GM21526 (cell line): ENCODE data around the gene COLEC12.
A peak's percentile ranks its signal among the peaks of the same experiment; 100 is the strongest.

Experiments
- ATAC-seq: cut with Tn5 transposase; IDR thresholded peaks from one replicate; pipeline ENCODE4 v1.9.1; 2021; ENCODE audit warnings: moderate library complexity; ENCODE audit not compliant: unreplicated experiment, low FRiP score

The COLEC12 gene

GRCh38 chr18:506801-507200 lies 6.3 kb upstream of the COLEC12 start:
- no peak for ATAC-seq

- no peak for ATAC-seq
Measured at GRCh38 chr18:506264-506663, 5.8 kb upstream of the COLEC12 start.

GRCh38 chr18:505483-506122 lies 5.1 kb upstream of the COLEC12 start:
- ATAC-seq, result peak; percentile 90

- no peak for ATAC-seq
Measured at GRCh38 chr18:501406-501714, 859 bp upstream of the COLEC12 start.

DNA sequence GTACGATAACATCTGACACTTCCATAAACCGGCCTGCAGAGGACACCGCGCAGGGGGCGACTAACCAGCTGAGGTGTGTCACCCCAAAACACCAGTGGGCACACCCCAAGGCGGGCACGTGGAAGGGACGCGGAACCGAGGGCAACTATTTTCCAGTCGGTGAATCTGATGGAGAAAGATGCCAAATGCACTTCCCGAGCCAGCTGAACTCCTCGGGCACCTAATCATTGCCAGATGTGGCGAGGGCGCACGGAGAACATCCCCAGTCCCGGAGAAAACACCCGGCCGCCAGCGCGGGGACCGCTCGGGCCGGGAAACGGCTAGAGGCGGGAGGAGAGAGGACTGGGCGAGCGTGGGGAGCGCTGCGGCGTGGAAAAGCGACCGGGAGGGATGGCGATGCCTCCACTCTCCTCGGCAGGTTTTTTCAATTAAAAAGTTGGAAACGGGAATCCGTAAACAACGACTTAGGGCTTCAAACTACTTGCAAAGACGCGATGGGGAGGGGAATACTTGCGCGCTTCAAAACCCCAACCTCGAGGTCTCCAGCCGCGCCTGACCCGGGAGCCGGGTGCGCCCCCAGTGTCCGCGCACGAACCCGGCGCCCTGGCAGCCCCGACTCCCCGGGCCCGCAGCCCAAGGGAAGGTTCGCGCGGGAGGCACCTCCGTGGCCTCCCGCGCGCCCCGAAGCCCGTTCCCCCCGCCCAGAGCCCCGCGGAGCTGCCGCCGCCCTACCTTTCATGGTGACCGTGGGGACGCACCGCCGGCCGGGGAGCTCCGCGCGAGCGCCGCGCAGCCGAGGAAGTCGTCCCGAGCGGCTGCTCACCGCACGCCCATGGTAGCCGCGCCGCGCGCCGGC lies 497 bp downstream of the COLEC12 start:
- ATAC-seq, result no peak

DNA sequence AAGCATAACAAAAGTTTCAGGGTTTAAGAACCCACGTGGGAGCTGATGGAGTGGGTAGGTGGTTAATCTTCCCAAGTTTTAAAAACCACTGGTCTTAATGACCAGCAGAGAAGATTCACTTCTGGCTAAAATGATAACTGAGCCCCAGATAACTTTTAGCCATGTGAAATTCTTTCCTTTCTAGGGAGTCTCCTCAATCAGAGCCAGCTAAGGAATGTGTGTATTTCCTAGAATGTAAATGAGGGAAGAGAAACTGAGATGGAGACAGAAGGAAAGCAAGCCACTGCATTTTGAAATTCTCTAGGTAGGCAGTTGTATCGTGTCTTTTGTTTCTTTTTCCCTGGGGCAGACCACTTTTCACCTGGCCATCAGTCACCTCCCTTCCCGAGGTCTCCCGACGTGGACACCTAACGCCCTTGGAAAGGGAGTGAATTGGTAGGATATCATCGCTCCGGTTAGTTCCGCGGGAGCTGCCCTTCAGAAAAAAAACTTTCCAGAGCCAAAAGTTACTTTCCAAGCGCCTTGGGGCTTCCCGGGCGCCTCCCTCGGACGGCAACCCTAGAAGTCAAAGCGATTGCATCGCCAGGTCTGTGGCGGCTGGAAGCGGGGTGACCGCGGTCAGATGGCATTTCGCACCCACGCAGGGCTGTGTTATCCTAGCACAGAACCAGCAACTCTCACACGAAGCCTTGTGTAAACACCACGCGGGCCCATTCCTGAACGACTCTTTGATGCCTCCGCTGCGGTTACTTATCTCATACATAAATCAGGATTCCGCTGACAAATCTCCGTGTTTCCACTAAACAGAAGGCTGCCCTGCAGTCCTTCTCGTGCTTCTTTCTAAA lies 1.3 kb downstream of the COLEC12 start:
- no peak for ATAC-seq

DNA sequence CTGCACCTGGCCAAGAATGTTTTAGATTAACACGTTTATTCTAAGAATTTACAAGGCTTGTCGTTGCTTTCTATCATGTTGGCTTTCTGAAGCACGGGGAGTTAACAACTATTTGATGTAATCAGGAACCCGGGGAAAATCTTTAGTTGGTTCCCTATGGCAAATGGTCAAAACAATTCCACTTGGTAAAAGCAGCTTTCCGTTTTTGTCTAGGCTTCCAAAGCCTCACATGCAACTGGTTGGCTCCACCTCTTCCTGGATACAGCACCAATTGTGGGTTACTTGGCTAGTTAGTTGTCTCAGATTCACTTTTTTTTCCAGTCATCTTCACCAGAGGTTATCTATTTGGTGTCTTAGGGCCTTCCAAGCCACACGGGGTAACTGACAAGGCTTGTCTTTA lies 2.8 kb downstream of the COLEC12 start:
- ATAC-seq, result no peak

GRCh38 chr18:495452-495851 lies 5.0 kb downstream of the COLEC12 start:
- no peak for ATAC-seq

DNA sequence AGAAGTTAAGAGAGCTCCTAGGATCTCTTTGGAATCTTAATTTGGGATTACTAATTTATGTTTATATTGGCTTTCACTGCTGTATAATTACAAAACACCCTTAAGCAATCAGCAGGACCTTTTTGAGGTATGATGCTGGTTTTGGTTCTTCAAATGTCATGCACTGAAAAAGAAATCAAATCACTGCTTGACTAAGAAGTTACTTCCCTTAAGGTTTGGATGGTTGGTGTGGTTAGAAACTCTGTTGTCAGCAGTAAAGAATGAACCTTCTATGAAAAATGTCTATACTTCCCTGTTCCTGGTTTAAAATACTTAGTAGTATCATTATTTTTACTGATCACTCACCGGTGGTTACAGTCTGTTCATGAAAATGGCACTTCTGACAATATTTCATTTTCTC lies 5.5 kb downstream of the COLEC12 start:
- ATAC-seq, result no peak

DNA sequence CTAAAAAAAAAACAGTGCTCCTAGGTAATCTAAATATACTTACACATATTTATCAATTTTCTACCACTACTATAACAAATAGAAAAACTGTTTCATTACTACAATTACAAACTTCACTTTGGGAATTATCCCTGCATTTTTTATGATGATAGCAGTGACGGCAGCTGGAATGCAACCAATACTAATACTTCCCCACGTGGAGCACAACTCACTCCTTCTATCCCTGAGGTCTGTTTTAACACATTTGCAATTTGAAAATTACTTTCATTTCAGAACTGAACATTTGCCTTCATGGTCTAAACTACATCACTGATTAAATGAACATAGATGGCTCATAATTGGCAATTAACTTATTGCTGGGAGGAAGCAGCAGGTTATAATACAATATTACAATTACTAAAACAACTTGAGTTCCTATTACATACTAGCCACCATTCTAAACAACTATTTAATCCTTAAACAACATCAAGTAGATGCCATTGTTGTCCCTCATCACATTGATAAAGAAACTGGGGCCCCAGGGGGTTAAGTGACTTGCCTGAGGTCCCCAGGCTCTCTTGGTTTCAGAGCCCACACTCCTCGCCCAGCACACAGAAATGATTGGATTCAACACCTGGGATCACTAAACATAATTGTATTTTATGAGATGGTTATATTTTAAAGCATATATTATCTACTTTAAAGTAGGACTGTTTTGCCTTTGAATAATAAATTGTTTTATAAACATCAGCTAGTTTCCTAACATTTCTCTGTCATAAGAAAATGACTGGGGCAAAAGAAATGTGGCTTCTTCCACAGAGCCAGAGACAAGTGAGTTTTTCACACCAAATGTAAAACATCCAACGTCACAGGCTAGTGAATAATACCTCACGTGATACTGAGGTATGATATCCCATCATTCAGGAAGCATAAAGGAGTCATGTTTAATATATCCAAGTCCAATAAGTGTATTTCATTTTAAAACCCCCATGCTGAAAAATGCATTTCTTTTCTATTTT lies 6.2 kb downstream of the COLEC12 start:
- ATAC-seq, result no peak

DNA sequence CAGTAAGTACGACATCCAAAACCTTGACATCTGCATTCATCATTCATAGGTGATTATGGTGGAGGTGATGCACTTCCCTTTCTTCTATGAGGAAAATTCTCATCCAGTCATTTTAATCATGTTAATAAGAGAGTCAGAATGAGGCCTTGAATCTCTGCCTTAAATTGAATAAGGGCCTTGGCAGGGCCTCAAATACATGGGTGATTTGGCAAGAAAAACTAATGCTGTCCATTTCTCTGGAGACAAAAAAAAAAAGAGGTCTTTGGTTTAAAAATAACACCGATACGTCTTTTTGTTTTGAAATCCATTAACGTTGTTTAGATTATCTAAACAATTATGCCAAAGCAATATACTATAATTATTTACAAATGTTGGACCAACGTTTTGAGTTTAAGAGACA lies 8.1 kb downstream of the COLEC12 start:
- ATAC-seq, result no peak

DNA sequence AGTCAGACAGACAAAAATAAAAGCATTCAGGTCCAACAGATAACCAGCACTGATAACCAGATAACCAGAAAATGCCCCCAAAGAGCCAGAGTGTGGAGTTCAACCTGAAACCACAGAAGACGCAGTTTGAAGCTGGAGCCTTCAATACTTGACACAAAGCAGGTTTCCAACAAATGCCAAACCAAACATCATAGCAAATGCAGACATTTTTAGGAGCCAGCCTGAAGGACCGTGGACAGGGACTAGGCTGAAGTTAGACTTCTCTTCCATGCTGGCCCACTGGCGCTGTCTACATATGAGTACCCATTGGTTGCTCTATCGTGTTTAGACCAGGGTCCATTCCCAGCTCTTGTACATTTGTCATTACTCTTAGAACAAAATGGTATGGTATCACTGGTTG lies 9.9 kb downstream of the COLEC12 start:
- ATAC-seq, result no peak

DNA sequence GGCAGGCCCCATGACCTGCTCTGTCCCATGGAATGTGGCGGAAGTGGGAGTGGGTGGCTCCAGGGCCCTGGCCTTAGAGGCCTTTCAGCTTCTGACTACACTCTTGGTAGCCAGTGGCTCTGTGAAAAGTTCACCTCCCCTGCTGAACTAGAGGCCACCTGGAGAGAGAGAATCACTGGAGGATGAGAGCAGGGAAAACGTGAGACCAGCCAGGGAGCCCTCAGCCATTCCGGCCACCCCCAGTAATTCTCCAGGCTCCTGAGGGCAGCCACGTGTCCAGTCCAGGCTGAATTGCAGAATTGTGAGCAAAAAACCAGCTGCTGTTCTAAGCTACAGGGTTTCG lies 10.5 kb downstream of the COLEC12 start:
- ATAC-seq, result no peak

DNA sequence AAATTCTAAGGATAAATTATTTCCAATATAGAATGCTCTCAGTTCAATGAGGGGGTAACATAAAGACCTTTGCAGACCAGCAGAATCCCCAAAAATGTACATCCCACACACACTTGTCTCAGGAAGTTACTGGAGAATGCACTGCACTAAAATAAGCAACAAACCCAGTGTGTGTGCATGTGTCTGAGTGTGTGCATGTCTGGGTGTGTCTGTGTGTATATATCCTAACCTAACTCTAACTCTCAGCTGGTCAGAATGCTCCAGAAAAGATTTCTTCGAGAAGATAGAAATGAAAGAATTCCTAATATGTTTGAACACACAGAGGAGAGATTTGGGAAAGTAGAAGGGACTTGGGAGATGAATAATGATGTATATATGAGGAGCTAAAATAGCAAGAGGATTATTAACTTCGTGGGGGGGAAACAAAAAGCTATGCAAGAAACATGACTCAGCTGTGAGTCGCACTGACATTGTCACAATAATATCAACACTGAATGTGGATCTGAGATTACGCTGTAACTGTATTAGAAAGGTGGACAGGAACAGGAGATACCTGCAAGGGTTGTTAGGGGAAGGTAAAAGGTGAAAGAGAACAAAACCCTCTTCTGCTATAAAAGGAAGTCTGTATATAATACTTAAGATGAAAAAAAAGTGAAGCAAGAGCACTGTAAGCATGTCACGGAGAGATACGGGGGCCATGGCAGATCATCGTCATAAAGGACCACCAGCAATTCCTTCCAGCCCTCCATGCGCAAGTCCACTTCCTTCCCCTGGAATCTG lies 11.1 kb downstream of the COLEC12 start:
- no peak for ATAC-seq

GRCh38 chr18:486929-487740 lies 13.4 kb downstream of the COLEC12 start:
- ATAC-seq, result no peak

GRCh38 chr18:484749-485464 lies 15.6 kb downstream of the COLEC12 start:
- ATAC-seq, result no peak

DNA sequence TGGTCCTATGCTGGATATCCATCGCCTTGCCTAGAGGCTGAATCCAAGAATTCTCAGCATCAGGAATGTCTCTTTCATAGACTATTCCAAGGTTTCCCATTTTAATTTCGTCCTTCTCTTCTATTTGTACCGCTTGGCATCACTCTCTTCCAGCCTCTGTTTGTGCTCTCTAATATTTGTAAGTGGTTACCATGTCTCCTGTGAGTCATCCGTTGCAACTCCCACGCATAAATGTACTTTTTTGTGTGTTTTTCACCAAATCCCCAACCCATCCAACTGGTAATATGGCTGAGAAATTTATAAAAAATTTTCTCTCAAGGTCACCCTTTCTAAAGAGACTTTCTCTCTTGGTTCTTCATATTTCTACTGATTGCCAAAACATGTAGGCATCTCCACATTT lies 21.8 kb downstream of the COLEC12 start:
- ATAC-seq, result no peak

DNA sequence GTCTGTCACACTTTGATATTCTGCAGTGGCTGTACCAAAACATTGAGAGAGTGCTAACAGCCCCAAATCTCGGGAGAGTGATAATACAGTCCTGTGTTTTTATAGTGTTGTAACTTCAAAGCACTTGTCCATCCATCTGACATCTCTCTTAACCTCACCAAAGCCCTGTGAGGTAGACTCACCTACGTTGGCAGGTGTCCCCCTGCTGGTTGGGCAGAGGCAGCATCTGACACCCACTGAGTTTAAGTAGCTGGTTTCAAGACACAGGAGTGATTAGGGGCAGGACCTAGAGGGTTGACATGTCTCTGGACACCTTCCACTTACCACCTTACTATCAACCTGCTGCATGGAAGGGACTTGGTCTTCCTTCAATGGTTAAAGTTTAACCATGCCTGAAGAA lies 22.9 kb downstream of the COLEC12 start:
- no peak for ATAC-seq
